Activated B cell treated with CpG ODN at 0.5 μM for 24 hours (primary cell): ENCODE data around the gene POLD1. TPM values are rescaled to one million over a fixed set of nuclear protein-coding genes. Genes with fewer than 3 reads are reported as not detected.
"Not testable (repeated sequence)": the region's sequence is repeated elsewhere in the genome, so short reads cannot be mapped to it uniquely, and the experiment has no call there.

ENCODE experiments used
- ATAC-seq: fragments of 200-7000 bp; cut with Tn5 transposase; one replicate; pipeline ENCODE4 v1.10.0; 2021; ENCODE audit warnings: low read depth, mild to moderate bottlenecking, moderate library complexity
- CTCF ChIA-PET: fragments of 350-600 bp; sonication (Branson Sonifier 250); formaldehyde crosslinking; loops from one replicate; lab custom pipeline; 2021; ENCODE audit warnings: antibody characterized with exemption; lab: Charles Lee
- POLR2A ChIA-PET: fragments of 350-600 bp; sonication (Branson Sonifier 250); formaldehyde crosslinking; loops from one replicate; lab custom pipeline; 2021; ENCODE audit warnings: antibody characterized with exemption; lab: Charles Lee
- DNase-seq: peaks from one replicate; pipeline ENCODE4 v3.0.0; 2022
- H3K27ac Mint-ChIP-seq: one replicate; pipeline ENCODE4 v1.8.0; 2020; ENCODE audit warnings: mixed read lengths
- H3K27me3 Mint-ChIP-seq: one replicate; pipeline ENCODE4 v1.8.0; 2021; ENCODE audit warnings: mixed read lengths
- H3K36me3 Mint-ChIP-seq: one replicate; pipeline ENCODE4 v1.8.0; 2021; ENCODE audit warnings: low read depth, mixed read lengths
- H3K4me1 Mint-ChIP-seq: one replicate; pipeline ENCODE4 v1.8.0; 2021; ENCODE audit warnings: mixed read lengths
- H3K4me3 Mint-ChIP-seq: one replicate; pipeline ENCODE4 v1.8.0; 2020; ENCODE audit warnings: mild to moderate bottlenecking, mixed read lengths
- H3K9me3 Mint-ChIP-seq: one replicate; pipeline ENCODE4 v1.8.0; 2020; ENCODE audit warnings: mixed read lengths
- intact Hi-C: fragments of 100-400 bp; cut with micrococcal nuclease; formaldehyde crosslinking; loops from one replicate; pipeline ENCODE4 v1.15.1; 2024
- total RNA-seq: library from RNA; stranded (reverse); gene quantifications from 2 replicates; pipeline ENCODE4 v1.2.3, GENCODE V29; 2022
- TF ChIP-seq, protein P1 (sequence below): fragments of 200-600 bp; IDR thresholded peaks from one replicate; pipeline ENCODE4 v1.8.0; 2022; ENCODE audit warnings: antibody characterized with exemption, mild to moderate bottlenecking

Gene POLD1
- total RNA-seq, 1 donor from 2014 or later, result 65.5 TPM

DNA sequence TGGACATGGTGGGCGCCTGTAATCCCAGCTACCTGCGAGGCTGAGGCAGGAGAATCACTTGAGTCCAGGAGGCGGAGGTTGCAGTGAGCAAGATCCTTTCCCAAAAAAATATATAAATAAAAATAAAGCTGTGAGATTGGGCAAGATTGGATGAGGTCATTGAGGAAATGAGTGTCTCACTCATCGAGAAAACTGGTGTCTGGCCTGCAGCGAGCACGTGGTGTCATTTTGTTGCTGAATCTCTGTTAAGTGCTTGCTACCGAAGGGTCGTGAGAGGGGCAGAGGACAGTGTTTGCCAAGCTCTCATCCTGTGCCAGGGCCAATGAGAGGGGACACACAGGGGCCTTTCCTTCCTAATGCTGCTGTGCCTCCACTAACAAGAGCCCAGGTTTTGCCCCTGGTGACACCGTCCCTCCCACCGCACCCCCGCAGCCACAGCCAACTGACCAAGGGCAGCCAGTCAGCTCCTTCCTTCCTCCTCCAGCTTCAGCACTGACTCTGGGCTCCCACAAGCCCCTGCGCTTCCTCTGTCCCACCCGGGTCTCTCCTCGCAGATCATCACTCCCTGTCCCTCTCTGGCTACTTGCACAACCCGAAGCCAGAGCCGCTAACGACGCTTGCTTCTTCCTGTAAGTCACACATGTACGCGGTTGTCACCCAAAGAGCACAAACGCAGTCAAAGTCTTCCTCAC is 3.2 kb downstream of the POLD1 start:
- Mint-ChIP-seq H3K27ac (no peak overlapping the region), H3K9me3 (no peaks in the 10 kb centered on the region), H3K4me1 (peaks cover 28% of the 10 kb centered on the region), H3K36me3 (peaks cover 25% of the 10 kb centered on the region), H3K27me3 (no peaks in the 10 kb centered on the region), H3K4me3 (peak overlapping the region; percentile 45)
- intact Hi-C loops, result no loop called here
- ChIA-PET POLR2A (no interaction called here), CTCF (no interaction called here)
- ATAC-seq, result no peak
- TF ChIP-seq, protein P1, sequence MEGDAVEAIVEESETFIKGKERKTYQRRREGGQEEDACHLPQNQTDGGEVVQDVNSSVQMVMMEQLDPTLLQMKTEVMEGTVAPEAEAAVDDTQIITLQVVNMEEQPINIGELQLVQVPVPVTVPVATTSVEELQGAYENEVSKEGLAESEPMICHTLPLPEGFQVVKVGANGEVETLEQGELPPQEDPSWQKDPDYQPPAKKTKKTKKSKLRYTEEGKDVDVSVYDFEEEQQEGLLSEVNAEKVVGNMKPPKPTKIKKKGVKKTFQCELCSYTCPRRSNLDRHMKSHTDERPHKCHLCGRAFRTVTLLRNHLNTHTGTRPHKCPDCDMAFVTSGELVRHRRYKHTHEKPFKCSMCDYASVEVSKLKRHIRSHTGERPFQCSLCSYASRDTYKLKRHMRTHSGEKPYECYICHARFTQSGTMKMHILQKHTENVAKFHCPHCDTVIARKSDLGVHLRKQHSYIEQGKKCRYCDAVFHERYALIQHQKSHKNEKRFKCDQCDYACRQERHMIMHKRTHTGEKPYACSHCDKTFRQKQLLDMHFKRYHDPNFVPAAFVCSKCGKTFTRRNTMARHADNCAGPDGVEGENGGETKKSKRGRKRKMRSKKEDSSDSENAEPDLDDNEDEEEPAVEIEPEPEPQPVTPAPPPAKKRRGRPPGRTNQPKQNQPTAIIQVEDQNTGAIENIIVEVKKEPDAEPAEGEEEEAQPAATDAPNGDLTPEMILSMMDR, result no peak
- DNase-seq, result no peak

DNA sequence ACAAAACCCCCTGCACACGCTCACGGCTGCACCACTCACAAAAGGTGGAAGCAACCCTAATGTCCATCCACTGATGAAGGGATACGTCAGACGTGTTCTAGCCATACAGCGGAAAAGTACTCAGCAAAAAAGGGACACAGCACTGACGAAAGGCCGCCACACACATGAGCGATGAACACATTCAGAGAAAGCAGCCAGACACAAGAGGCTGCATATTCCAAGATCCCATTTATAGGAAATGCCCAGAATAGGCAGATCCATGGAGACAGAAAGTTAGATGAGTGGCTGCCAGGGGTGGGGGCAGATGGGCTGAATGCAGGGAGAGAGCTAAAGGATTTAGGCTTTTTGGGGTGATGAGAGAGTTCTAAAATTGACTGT is 3.7 kb downstream of the POLD1 start:
- H3K4me3 Mint-ChIP-seq, result peak overlapping the region; percentile 45

DNA sequence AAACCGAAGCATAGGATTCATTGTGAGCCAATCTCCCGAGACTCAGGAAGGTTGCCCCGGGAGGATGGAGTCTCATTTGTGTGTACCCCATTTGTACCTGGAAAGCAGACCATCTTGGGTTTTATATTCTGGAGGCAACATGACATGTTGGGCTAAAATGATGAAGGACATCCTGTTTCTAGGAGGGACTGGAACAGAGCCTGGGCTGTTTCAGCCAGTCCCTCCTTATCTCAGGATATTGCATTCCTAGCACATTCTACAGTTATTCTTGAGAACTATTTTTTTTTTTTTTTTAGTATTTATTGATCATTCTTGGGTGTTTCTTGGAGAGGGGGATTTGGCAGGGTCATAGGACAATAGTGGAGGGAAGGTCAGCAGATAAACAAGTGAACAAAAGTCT is 6.1 kb downstream of the POLD1 start:
- DNase-seq, H3K27me3 Mint-ChIP-seq, CTCF ChIA-PET, H3K27ac Mint-ChIP-seq, H3K4me3 Mint-ChIP-seq, H3K4me1 Mint-ChIP-seq, ATAC-seq, intact Hi-C loops, H3K9me3 Mint-ChIP-seq: not testable (repeated sequence)
- peaks cover 32% of the 10 kb centered on the region for H3K36me3 Mint-ChIP-seq
- POLR2A ChIA-PET, result interaction anchor here (0.6 kb wide), 1 partner anchor 36 kb away, joined by 3 read pairs; no protein-coding TSS in a partner anchor

More for the DNA sequence above, 3.7 kb downstream of the POLD1 start:
- H3K4me1 Mint-ChIP-seq, result peaks cover 28% of the 10 kb centered on the region
- H3K36me3 Mint-ChIP-seq, result peaks cover 28% of the 10 kb centered on the region
- POLR2A ChIA-PET, result no interaction called here
- no peak for DNase-seq
- no peaks in the 10 kb centered on the region for H3K9me3 Mint-ChIP-seq
- ATAC-seq, result no peak
- TF ChIP-seq, protein P1, result no peak
- CTCF ChIA-PET, result no interaction called here
- H3K27ac Mint-ChIP-seq, result no peak overlapping the region
- no peaks in the 10 kb centered on the region for H3K27me3 Mint-ChIP-seq
- intact Hi-C loops, result no loop called here

DNA sequence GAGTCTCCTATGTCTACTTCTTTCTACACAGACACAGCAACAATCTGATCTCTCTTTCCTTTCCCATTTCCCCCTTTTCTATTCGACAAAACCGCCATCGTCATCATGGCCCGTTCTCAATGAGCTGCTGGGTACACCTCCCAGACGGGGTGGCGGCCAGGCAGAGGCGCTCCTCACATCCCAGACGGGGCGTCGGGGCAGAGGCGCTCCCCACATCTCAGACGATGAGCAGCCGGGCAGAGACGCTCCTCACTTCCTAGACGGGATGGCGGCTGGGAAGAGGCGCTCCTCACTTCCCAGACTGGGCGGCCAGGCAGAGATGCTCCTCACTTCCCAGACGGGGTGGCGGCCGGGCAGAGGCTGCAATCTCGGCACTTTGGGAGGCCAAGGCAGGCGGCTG is 6.8 kb downstream of the POLD1 start:
- H3K9me3 Mint-ChIP-seq, DNase-seq, intact Hi-C loops, H3K4me1 Mint-ChIP-seq, ATAC-seq, H3K4me3 Mint-ChIP-seq, CTCF ChIA-PET, H3K27ac Mint-ChIP-seq, H3K27me3 Mint-ChIP-seq: not testable (repeated sequence)
- peaks cover 35% of the 10 kb centered on the region for H3K36me3 Mint-ChIP-seq
- POLR2A ChIA-PET, result interaction anchor here (0.6 kb wide), 1 partner anchor 158 kb away, joined by 4 read pairs; no protein-coding TSS in a partner anchor

DNA sequence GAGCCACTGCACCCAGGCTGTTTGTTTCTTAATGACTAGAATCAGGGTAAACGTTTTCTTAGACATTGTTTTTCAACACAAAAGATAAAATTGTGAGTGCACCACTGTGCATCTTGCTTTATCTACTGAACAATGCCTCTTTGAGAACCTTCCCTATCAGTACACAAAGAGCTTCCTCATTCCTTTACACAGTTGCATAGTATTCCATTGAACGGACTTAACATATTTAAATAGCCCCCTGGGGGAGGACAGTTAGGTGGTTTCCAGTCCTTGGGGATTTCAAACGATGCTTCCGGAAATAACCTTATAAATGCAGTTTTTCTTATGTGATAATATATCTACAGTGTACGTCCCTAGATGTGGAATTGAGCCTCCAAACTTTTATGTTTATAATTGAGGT is 8.6 kb downstream of the POLD1 start:
- Mint-ChIP-seq H3K4me3 (no peak overlapping the region), H3K27ac (no peak overlapping the region), H3K27me3 (no peaks in the 10 kb centered on the region), H3K36me3 (peaks cover 28% of the 10 kb centered on the region), H3K9me3 (no peaks in the 10 kb centered on the region), H3K4me1 (no peaks in the 10 kb centered on the region)
- CTCF ChIA-PET, result no interaction called here
- DNase-seq (no peak), ATAC-seq (no peak)
- intact Hi-C loops, result no loop called here
- TF ChIP-seq, protein P1, result no peak
- POLR2A ChIA-PET, result no interaction called here

DNA sequence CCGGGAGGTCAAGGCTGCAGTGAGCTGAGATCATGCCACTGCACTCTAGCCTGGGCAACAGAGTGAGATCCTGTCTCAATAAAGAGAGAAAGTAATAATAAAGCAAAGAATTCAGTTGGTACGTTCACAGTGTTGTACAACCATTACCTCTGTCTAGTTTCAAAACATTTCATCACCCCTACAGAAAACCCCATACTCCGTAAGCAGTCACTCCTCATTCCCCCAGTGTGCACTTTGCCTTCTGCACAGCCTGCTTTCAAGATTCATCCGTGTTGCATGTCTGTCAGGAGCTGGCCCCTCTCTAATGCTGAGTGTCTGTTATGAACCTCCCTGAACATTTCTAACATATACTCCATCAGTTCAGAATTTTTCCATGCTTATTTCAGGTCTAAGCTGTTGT is 9.4 kb downstream of the POLD1 start:
- Mint-ChIP-seq H3K27ac (no peak overlapping the region), H3K4me1 (no peaks in the 10 kb centered on the region), H3K4me3 (no peak overlapping the region), H3K36me3 (peaks cover 28% of the 10 kb centered on the region), H3K9me3 (no peaks in the 10 kb centered on the region), H3K27me3 (no peaks in the 10 kb centered on the region)
- ATAC-seq (no peak), DNase-seq (no peak)
- CTCF ChIA-PET, result no interaction called here
- intact Hi-C loops, result no loop called here
- TF ChIP-seq, protein P1, result no peak
- POLR2A ChIA-PET, result no interaction called here
